GM18507 (cell line): Measurements from ENCODE around the gene LMO1.

Experiments used
- DNase-seq: peaks from one replicate; pipeline ENCODE4 v3.0.0; 2011; ENCODE audit warnings: low read depth; ENCODE audit not compliant: insufficient read length; ENCODE audit errors: extremely low spot score
- FAIRE-seq: peaks from 2 replicates; lab custom pipeline; 2011; peaks lifted over from hg19 to GRCh38; lab: Jason Lieb, UNC

LMO1 gene

DNA sequence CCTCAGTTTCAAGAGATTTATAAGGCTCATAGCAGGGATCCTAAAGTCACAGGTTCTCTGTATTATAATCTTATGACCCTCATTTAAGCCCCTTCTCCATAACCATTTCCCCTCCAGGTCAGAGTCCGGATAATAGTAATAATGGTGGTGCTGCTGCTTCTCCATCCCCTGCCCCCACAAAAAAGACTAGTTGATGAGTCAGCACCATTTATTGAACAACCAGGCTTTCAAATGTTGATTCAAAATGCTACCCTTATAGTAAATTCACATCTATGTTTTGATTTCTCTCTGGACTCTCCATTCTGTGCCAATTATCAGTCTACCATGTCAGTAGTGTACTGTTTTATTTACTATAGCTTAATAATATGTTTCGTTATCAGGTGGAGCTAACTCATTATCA, 77.2 kb downstream of the LMO1 start:
- no peak for FAIRE-seq
- no peak for DNase-seq

DNA sequence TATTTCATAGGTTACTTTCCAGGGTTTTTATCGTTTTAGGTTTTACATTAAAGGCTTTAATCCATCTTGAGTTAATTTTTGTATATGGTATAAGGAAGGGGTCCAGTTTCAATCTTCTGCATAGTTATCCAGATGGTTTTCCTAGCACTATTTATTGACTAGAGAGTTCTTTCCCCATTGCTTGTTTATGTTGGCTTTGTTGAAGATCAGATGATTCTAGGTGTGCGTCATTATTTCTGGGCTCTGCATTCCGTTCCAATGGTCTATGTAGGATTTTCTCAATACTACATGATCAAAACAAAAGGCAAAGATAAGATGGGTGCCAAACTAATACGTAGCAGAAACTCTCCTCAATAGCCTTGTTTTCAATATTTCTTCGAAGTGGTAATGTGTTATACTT, 80.6 kb downstream of the LMO1 start:
- FAIRE-seq (no peak), DNase-seq (no peak)

DNA sequence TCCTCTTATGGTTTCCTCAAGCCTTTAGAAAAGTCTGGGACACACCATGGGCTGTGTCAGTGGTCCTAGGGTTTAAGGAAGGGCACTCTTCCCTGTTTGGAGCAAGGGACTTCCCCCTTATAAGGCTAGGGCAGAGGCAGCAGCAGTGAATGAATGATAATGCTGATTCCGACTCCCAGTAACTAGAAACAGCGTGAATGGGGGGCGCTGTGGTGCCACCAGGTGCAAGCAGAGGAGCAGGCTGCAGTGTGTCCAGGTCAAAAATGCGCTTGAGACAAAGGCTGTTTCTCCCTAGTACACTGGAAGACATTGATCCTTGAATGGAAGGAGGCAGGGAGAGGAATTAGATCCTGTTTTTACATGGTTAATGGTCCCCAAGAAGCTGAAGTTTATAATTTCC, 83.2 kb downstream of the LMO1 start:
- no peak for DNase-seq
- no peak for FAIRE-seq

DNA sequence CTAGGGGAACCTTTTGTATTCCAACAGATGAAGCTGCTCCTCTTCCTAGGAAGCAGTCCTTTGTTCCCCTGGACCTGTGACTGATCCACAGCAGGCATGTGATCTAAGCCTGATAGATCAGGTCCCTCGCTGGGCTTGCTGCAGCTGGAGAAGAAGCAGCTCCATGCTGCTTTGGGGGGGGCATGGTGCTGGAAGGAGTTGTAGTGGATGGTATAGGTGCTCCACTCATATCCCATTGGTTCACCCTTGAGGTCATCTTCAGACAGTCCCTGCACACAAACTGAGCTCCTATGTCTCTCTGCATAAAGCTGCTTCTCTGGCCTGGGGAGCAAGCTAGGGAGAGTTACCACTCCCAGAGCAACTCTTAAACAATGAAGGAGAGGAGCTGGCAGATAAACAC, 85.4 kb downstream of the LMO1 start:
- FAIRE-seq (no peak), DNase-seq (no peak)

DNA sequence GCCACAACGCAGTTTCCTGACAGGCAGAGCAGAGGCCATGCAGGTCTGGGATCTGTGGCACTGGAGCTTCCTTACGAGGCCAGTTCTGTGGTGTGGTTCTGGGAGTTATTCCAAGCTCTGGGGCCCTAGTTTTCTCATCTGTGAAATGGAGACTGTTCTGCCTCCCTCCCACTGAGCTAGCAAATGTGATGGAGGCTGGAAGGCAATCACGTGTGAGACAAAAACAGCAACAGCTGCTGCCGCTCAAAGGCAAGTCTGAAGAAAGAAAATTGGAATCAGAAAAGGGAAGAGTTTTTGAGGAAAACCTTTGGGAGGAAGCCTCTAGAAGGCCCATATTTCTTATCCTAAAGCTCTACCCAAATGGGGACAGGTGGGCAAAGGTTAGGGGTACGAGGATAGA, 86.5 kb downstream of the LMO1 start:
- DNase-seq (no peak), FAIRE-seq (no peak)
